ENCODE data around the gene TMEM252. TPM values are rescaled to one million over a fixed set of nuclear protein-coding genes. Genes with fewer than 3 reads are reported as not detected.

The TMEM252 gene
- polyA plus RNA-seq, 2 of the 4 experiments (the other 2 are of a cell fraction), result not detected

- H3K4me1 ChIP-seq, result no peaks in the 10 kb centered on the region
- 35% methylated on average over 3 of the region's 3 CpGs for WGBS (ENCODE audit: missing lambda C conversion rate)
- no peak overlapping the region for H3K4me3 ChIP-seq
- ChIA-PET POLR2A (no interaction called here), CTCF (interaction anchor here (1.4 kb wide), 1 partner anchor 13 kb away, joined by 3 read pairs; no protein-coding TSS in a partner anchor)
- no peak overlapping the region for H3K4me2 ChIP-seq
- TF ChIP-seq NPAS2 (CRISPR knock-in tag; IDR thresholded peaks at IDR 0.05; ENCODE audit: borderline replicate concordance) (no peak), ZFP36 (IDR thresholded peaks at IDR 0.05; ENCODE audit: borderline replicate concordance, partially characterized antibody) (no peak), ZNF302 (CRISPR knock-in tag; IDR thresholded peaks at IDR 0.05) (no peak), HDAC2 (IDR thresholded peaks at IDR 0.05) (no peak), ESRRA (IDR thresholded peaks at IDR 0.05; ENCODE audit: borderline replicate concordance, low read length) (no peak)
- TF ChIP-seq, protein P1, sequence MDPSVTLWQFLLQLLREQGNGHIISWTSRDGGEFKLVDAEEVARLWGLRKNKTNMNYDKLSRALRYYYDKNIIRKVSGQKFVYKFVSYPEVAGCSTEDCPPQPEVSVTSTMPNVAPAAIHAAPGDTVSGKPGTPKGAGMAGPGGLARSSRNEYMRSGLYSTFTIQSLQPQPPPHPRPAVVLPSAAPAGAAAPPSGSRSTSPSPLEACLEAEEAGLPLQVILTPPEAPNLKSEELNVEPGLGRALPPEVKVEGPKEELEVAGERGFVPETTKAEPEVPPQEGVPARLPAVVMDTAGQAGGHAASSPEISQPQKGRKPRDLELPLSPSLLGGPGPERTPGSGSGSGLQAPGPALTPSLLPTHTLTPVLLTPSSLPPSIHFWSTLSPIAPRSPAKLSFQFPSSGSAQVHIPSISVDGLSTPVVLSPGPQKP (IDR thresholded peaks at IDR 0.05; ENCODE audit: low read depth, low read length), result no peak
- no peak for ATAC-seq
- H3K9me3 ChIP-seq, result no peaks in the 10 kb centered on the region
- H3K27ac ChIP-seq, result no peak overlapping the region
- no peak for FAIRE-seq
- DNase-seq (ENCODE audit: low read depth in 1 of 2, low spot score in 1 of 2), result no peak
Measured at GRCh38 chr9:68493958-68494577, 46.6 kb downstream of the TMEM252 start.

GRCh38 chr9:68493541-68493940 is 47.1 kb downstream of the TMEM252 start:
- no peaks in the 10 kb centered on the region for H3K9me3 ChIP-seq
- TF ChIP-seq MYC (IDR thresholded peaks at IDR 0.05; ENCODE audit: borderline replicate concordance, low read length), result no peak
- no peak for TF ChIP-seq RARB (CRISPR knock-in tag; IDR thresholded peaks at IDR 0.05)
- no peak for TF ChIP-seq FOSB (CRISPR knock-in tag; IDR thresholded peaks at IDR 0.05)
- TF ChIP-seq HOXA7 (CRISPR knock-in tag; IDR thresholded peaks at IDR 0.05), result no peak
- TF ChIP-seq MAZ (IDR thresholded peaks at IDR 0.05; ENCODE audit: borderline replicate concordance, low read depth, low read length), result no peak
- no peak for TF ChIP-seq RAD21 (conservative IDR thresholded peaks at IDR 0.05 in 1 of 2, IDR thresholded peaks at IDR 0.05 in 1 of 2)
- TF ChIP-seq, protein P1 (IDR thresholded peaks at IDR 0.05; ENCODE audit: low read depth, low read length), result no peak
- TF ChIP-seq CHD4 (IDR thresholded peaks at IDR 0.05; ENCODE audit: borderline replicate concordance), result no peak
- no peak for TF ChIP-seq JUN (IDR thresholded peaks at IDR 0.05)
- TF ChIP-seq ESRRA (IDR thresholded peaks at IDR 0.05; ENCODE audit: borderline replicate concordance, low read length), result no peak
- no peak for TF ChIP-seq ZFP36 (IDR thresholded peaks at IDR 0.05; ENCODE audit: borderline replicate concordance, partially characterized antibody)
- TF ChIP-seq MAFK (IDR thresholded peaks at IDR 0.05; ENCODE audit: partially characterized antibody), result no peak
- H3K4me2 ChIP-seq, result no peak overlapping the region
- DNase-seq (ENCODE audit: low read depth in 1 of 2, low spot score in 1 of 2) (no peak), ATAC-seq (no peak), FAIRE-seq (no peak)
- no peak overlapping the region for H3K27ac ChIP-seq
- no peaks in the 10 kb centered on the region for H3K4me1 ChIP-seq
- no peak overlapping the region for H3K4me3 ChIP-seq
- POLR2A ChIA-PET, result no interaction called here
- CTCF ChIA-PET, result no interaction called here

- Histone ChIP-seq H3K4me3 (no peak overlapping the region), H3K4me2 (no peak overlapping the region), H3K4me1 (no peaks in the 10 kb centered on the region), H3K27ac (no peak overlapping the region), H3K9me3 (no peaks in the 10 kb centered on the region)
- ChIA-PET POLR2A (no interaction called here), CTCF (no interaction called here)
- TF ChIP-seq RNF2 (IDR thresholded peaks at IDR 0.05; ENCODE audit: borderline replicate concordance, low read depth), result 0 out of 2 replicates have a peak, but pooled peaks have one; percentile 66
- no peak for TF ChIP-seq POLR2A (IDR thresholded peaks at IDR 0.05; ENCODE audit: low read length)
- WGBS (ENCODE audit: missing lambda C conversion rate), result 46% methylated on average over 6 of the region's 6 CpGs
- ATAC-seq (no peak), DNase-seq (ENCODE audit: low read depth in 1 of 2, low spot score in 1 of 2) (no peak), FAIRE-seq (no peak)
Measured at GRCh38 chr9:68492806-68493205, 47.9 kb downstream of the TMEM252 start.

GRCh38 chr9:68489646-68490045 is 51.0 kb downstream of the TMEM252 start:
- POLR2A ChIA-PET, result no interaction called here
- Histone ChIP-seq H3K27ac (no peak overlapping the region), H3K4me2 (no peak overlapping the region), H3K4me3 (no peak overlapping the region), H3K9me3 (peaks cover 12% of the 10 kb centered on the region), H3K4me1 (no peaks in the 10 kb centered on the region)
- DNase-seq (ENCODE audit: low read depth in 1 of 2, low spot score in 1 of 2), result no peak
- ATAC-seq, result no peak
- 37% methylated on average over 4 of the region's 4 CpGs for WGBS (ENCODE audit: missing lambda C conversion rate)
- TF ChIP-seq, protein P1 (IDR thresholded peaks at IDR 0.05; ENCODE audit: low read depth, low read length), result no peak
- no peak for TF ChIP-seq PHF8 (IDR thresholded peaks at IDR 0.05; ENCODE audit: borderline replicate concordance, low read depth)
- TF ChIP-seq, protein P2, sequence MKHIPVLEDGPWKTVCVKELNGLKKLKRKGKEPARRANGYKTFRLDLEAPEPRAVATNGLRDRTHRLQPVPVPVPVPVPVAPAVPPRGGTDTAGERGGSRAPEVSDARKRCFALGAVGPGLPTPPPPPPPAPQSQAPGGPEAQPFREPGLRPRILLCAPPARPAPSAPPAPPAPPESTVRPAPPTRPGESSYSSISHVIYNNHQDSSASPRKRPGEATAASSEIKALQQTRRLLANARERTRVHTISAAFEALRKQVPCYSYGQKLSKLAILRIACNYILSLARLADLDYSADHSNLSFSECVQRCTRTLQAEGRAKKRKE (CRISPR knock-in tag; IDR thresholded peaks at IDR 0.05; ENCODE audit: low read depth), result no peak
- TF ChIP-seq HEYL (CRISPR knock-in tag; IDR thresholded peaks at IDR 0.05), result no peak
- CTCF ChIA-PET, result no interaction called here
- no peak for FAIRE-seq
